SKM-1 (cell line): ENCODE measurements around the gene PPP6R3.

Experiments used
- DNase-seq: peaks from one replicate; lab custom pipeline; 2025; ENCODE audit not compliant: unreplicated experiment; lab: John Stamatoyannopoulos, UW

Gene PPP6R3

DNA sequence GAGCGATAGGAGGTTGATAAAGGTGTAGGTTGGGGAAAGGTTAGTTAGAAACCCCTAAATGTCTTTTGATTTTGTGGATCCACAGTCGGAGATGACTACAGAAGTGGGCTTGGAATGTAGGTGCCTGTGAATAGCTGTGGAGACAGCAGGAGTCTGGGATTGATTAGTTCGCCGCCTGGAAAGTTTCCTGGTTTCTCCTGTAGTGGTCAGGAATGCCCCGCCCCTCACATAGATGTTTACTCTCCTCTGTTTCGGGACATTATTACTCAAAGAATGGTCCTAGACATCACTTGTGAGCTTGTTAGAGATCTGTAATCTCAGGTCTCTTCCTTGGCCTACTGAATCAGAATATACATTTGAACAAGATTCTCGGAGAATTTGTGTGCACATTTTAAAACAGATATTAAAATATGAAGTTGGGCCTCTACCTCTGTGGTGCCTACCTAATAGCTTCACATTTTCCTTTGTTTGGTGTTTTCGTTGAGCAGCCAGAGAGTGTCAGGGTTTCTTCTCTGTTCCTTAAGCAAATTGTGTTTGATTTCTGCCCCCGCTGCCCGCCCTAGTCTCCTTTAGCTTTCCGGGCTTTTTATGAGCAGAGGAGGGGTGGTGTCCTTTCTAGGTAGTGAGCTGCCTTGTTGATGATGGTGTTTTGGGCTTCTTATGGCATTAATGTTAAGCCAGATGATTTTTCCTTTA is 89.4 kb downstream of the PPP6R3 start:
- no peak for DNase-seq

DNA sequence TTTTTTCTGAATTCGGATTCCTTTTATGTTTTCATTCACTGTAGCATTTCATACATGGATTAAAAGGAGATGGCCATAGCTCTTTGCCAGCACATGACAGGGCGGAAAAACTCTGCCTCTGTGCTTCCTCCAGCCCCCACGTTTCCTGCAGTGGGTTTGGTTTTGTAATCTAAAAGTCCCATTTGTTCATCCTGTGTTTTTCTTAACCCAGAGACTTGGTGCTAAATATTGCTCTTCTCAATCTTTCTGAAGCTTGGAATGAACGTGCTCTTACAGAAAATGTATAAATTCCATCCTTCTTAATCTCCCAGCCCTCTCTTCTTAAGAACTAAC is 89.9 kb downstream of the PPP6R3 start:
- DNase-seq: peak; percentile 17

- no peak for DNase-seq
Measured at GRCh38 chr11:68551223-68551622, 90.7 kb downstream of the PPP6R3 start.

- no peak for DNase-seq
Measured at GRCh38 chr11:68551777-68552176, 91.2 kb downstream of the PPP6R3 start.

DNA sequence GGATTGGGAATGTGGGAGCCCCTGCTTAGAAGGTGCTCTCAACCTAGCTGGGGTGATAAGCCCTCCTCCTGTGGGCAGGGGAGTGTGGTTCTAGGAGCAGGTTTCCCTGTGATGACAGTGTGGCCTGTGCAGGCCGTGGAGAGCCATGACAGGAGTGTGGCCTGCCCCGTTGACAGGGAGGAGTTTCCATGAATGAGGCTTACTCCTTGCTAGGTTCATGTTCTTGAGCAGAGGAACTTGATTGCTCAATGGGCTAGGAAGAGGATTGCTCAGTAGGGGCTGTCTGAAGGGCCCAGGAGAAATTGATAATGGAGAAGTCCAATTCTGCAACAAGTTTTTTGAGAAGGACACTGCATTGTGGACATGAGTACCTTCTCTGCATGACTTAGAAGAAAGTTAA is 92.0 kb downstream of the PPP6R3 start:
- DNase-seq: peak; percentile 77

DNA sequence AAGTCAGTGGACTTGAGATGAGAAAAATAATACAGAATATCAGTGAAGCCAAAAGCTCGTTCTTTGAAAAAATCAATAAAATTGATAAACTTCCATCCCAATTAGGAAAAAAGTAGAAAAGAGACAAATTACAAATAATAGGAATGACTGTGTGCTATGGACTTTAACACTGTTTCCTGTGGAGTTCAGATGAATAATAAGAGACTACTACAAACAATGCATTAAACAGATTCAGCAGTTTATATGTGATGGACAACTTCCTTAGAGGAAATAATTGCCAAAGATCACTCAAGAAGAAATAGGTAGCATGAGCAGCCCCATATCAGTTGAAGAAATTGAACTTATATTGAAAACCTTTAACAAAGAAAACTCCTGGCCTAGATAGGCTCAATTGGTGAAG is 99.7 kb downstream of the PPP6R3 start:
- no peak for DNase-seq

DNA sequence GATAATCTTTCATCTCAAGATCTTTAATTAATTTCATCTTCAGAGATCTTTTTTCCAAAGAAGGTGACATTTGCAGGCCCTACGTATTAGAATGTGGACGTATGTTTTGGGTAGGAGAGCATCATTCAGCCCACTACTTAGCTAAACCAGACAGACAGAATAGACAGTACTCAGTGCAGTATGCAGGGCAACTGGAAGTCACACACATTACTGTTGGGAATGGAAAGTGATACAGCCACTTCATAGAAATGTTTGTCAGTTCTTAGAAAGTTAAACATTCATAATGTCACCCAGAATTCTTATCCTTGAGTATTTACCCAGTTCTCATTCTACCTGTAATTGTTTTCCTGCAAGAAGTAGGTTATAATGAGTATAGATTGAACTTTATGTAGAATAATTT is 102.9 kb downstream of the PPP6R3 start:
- no peak for DNase-seq

DNA sequence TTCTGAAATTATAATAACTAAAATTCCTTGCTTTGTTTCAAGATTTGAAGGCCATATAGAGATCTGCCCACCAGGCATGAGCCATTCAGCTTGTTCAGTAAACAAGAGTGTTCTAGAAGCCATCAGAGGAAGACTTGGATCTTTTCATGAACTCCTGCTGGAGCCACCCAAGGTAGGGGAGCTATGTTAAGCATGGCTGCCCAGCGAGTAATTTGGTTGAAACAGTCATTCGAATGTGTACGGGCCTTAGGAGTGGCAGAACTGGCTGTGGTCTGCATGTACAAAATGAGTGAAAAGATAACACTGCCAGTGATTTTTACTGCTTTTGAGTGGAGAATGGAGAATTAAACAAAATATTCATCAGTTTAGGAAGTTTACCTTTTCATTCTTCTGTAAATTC is 103.7 kb downstream of the PPP6R3 start:
- no peak for DNase-seq

- DNase-seq: no peak
Measured at GRCh38 chr11:68565768-68566167, 105.2 kb downstream of the PPP6R3 start.

DNA sequence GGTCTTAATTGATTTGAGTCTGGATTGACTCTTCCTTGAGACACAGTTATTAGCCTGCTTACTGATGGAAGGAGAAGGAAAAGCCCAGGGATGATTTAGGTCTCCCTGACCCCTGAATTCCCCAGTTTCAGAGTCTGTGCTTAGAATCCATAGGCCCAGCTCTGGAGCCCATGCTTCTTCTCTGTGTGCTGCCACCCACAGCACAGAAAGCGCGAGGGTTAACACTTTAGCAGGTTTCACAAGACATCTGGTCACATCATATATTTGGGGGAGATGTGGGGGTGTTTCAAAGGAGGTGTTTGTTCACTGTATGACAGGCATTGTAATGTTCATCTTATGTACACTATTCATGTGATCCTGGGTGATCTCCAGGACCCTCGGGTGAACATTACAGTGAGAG is 107.0 kb downstream of the PPP6R3 start:
- DNase-seq: no peak

GRCh38 chr11:68569357-68569756 is 108.8 kb downstream of the PPP6R3 start:
- no peak for DNase-seq

GRCh38 chr11:68570691-68571090 is 110.1 kb downstream of the PPP6R3 start:
- no peak for DNase-seq

- DNase-seq: no peak
Measured at GRCh38 chr11:68574308-68574707, 113.8 kb downstream of the PPP6R3 start.

GRCh38 chr11:68575025-68575665 is 114.6 kb downstream of the PPP6R3 start:
- DNase-seq: no peak

DNA sequence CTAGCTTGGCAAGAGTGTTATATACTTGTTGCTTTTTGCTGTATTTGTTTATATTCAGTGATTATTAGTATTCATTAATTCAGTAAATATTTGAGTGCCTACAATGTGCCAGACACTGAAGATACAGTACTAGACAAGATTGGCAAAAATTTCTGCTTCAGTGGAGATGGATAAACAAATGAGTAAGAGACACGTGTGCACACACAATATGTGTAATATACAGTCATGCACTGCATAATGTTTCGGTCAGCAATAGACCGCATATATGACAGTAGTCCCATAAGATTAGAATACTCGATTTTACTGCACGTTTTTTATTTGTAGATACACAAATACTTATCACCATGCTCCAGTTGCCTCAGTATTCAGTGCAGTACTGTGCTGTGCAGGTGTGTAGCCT is 118.9 kb downstream of the PPP6R3 start:
- DNase-seq: no peak

DNA sequence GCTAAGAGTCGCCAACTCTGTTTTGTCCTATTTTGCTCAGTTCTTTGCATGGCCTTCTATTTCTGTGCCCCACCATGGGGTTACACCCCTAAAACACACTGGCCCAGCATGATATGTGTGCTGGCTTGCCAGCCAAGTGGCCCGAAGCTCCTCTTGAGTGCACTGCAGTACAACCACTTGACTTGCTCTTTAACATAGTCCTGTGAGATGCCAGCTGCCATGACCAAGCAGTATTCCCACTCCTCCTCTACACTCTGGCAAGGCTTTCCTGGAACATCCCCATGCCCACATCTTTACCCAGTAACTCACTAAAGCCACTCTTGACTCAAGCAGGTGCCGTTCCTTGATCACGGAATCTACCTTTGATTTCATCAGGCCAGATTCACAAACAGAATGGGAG is 120.9 kb downstream of the PPP6R3 start:
- no peak for DNase-seq

GRCh38 chr11:68581901-68582300 is 121.3 kb downstream of the PPP6R3 start:
- DNase-seq: no peak

GRCh38 chr11:68582416-68583040 is 122.0 kb downstream of the PPP6R3 start:
- no peak for DNase-seq

GRCh38 chr11:68583041-68583446 is 122.5 kb downstream of the PPP6R3 start:
- DNase-seq: no peak

GRCh38 chr11:68584097-68584496 is 123.5 kb downstream of the PPP6R3 start:
- DNase-seq: peak; percentile 27

- DNase-seq: no peak
Measured at GRCh38 chr11:68584991-68585524, 124.5 kb downstream of the PPP6R3 start.

- DNase-seq: no peak
Measured at GRCh38 chr11:68589547-68590216, 129.1 kb downstream of the PPP6R3 start.
